Central memory CD8-positive, alpha-beta T cell (primary cell): ENCODE measurements around the gene ATP9B.
A peak's percentile ranks its signal among the peaks of the same experiment; 100 is the strongest.
"Not testable (repeated sequence)": the region's sequence is repeated elsewhere in the genome, so short reads cannot be mapped to it uniquely, and the experiment has no call there.

Experiments
- ATAC-seq: fragments of 150-1000 bp; cut with Tn5 transposase; replicated peaks from 2 replicates; pipeline ENCODE4 v1.10.0; 2022; ENCODE audit warnings: mild to moderate bottlenecking, moderate FRiP score, moderate number of reproducible peaks; ENCODE audit not compliant: poor library complexity, severe bottlenecking; ENCODE audit errors: extremely low read depth
- DNase-seq, 2 donors: peaks; one replicate each; pipeline ENCODE4 v3.0.0; 2021; ENCODE audit warnings: low spot score in 2 of 2
- H3K27ac Mint-ChIP-seq: one replicate; pipeline ENCODE4 v1.8.0; 2022; ENCODE audit warnings: low read depth, mild to moderate bottlenecking, moderate library complexity, mixed read lengths
- H3K27me3 Mint-ChIP-seq: one replicate; pipeline ENCODE4 v1.8.0; 2022; ENCODE audit warnings: mixed read lengths
- H3K36me3 Mint-ChIP-seq: one replicate; pipeline ENCODE4 v1.8.0; 2022; ENCODE audit warnings: mild to moderate bottlenecking, moderate library complexity, mixed read lengths; ENCODE audit not compliant: insufficient read depth
- H3K4me1 Mint-ChIP-seq: one replicate; pipeline ENCODE4 v1.8.0; 2022; ENCODE audit warnings: mixed read lengths
- H3K4me3 Mint-ChIP-seq: one replicate; pipeline ENCODE4 v1.8.0; 2022; ENCODE audit warnings: mild to moderate bottlenecking, moderate library complexity, mixed read lengths
- H3K9me3 Mint-ChIP-seq: one replicate; pipeline ENCODE4 v1.8.0; 2022; ENCODE audit warnings: mixed read lengths

ATP9B gene

GRCh38 chr18:79373736-79374135, 304.5 kb downstream of the ATP9B start:
- Mint-ChIP-seq H3K4me3 (no peak overlapping the region), H3K27me3 (no peaks in the 10 kb centered on the region), H3K27ac (no peak overlapping the region), H3K9me3 (no peaks in the 10 kb centered on the region), H3K36me3 (peaks cover 11% of the 10 kb centered on the region), H3K4me1 (peaks cover 12% of the 10 kb centered on the region)
- ATAC-seq (no peak), DNase-seq (no peak)

GRCh38 chr18:79374408-79375171, 305.4 kb downstream of the ATP9B start:
- no peak overlapping the region for H3K4me3 Mint-ChIP-seq
- H3K27ac Mint-ChIP-seq, result no peak overlapping the region
- H3K27me3 Mint-ChIP-seq, result no peaks in the 10 kb centered on the region
- peaks cover 13% of the 10 kb centered on the region for H3K4me1 Mint-ChIP-seq
- ATAC-seq (no peak), DNase-seq (no peak)
- peaks cover 14% of the 10 kb centered on the region for H3K36me3 Mint-ChIP-seq
- no peaks in the 10 kb centered on the region for H3K9me3 Mint-ChIP-seq

GRCh38 chr18:79375441-79376154, 306.4 kb downstream of the ATP9B start:
- no peak for DNase-seq
- Mint-ChIP-seq H3K4me1 (peaks cover 13% of the 10 kb centered on the region), H3K4me3 (no peak overlapping the region), H3K27ac (no peak overlapping the region), H3K36me3 (peaks cover 14% of the 10 kb centered on the region), H3K27me3 (no peaks in the 10 kb centered on the region), H3K9me3 (no peaks in the 10 kb centered on the region)
- ATAC-seq, result no peak

- peaks cover 14% of the 10 kb centered on the region for H3K36me3 Mint-ChIP-seq
- not testable (repeated sequence) for H3K4me3 Mint-ChIP-seq, H3K27me3 Mint-ChIP-seq
Observed at GRCh38 chr18:79376661-79377060, 307.5 kb downstream of the ATP9B start.

GRCh38 chr18:79377187-79377891, 308.1 kb downstream of the ATP9B start:
- Mint-ChIP-seq H3K4me1 (peaks cover 6% of the 10 kb centered on the region), H3K27ac (peak overlapping the region; percentile 19), H3K4me3 (no peak overlapping the region), H3K36me3 (peaks cover 14% of the 10 kb centered on the region), H3K9me3 (no peaks in the 10 kb centered on the region), H3K27me3 (no peaks in the 10 kb centered on the region)
- DNase-seq (no peak), ATAC-seq (no peak)

More at GRCh38 chr18:79376661-79377060, 307.5 kb downstream of the ATP9B start:
- not testable (repeated sequence) for H3K4me1 Mint-ChIP-seq, H3K9me3 Mint-ChIP-seq, ATAC-seq, DNase-seq
- peak overlapping the region; percentile 19 for H3K27ac Mint-ChIP-seq

- H3K36me3 Mint-ChIP-seq, result peaks cover 13% of the 10 kb centered on the region
- no peaks in the 10 kb centered on the region for H3K9me3 Mint-ChIP-seq
- DNase-seq, result peak; percentile 72 to 75
- peaks cover 6% of the 10 kb centered on the region for H3K4me1 Mint-ChIP-seq
- H3K27me3 Mint-ChIP-seq, result no peaks in the 10 kb centered on the region
- no peak overlapping the region for H3K4me3 Mint-ChIP-seq
- H3K27ac Mint-ChIP-seq, result peak overlapping the region; percentile 53
- ATAC-seq, result peak; percentile 82
Observed at GRCh38 chr18:79378536-79379250, 309.5 kb downstream of the ATP9B start.

GRCh38 chr18:79379251-79379905, 310.2 kb downstream of the ATP9B start:
- H3K4me1 Mint-ChIP-seq, result peaks cover 10% of the 10 kb centered on the region
- H3K4me3 Mint-ChIP-seq, result no peak overlapping the region
- DNase-seq (no peak), ATAC-seq (no peak)
- H3K9me3 Mint-ChIP-seq, result no peaks in the 10 kb centered on the region
- H3K27me3 Mint-ChIP-seq, result no peaks in the 10 kb centered on the region
- peak overlapping the region; percentile 53 for H3K27ac Mint-ChIP-seq
- peaks cover 13% of the 10 kb centered on the region for H3K36me3 Mint-ChIP-seq

- no peak overlapping the region for H3K27ac Mint-ChIP-seq
- no peaks in the 10 kb centered on the region for H3K27me3 Mint-ChIP-seq
- H3K4me3 Mint-ChIP-seq, result no peak overlapping the region
- DNase-seq (no peak), ATAC-seq (no peak)
- no peaks in the 10 kb centered on the region for H3K9me3 Mint-ChIP-seq
- peaks cover 11% of the 10 kb centered on the region for H3K4me1 Mint-ChIP-seq
- H3K36me3 Mint-ChIP-seq, result peaks cover 13% of the 10 kb centered on the region
Observed at GRCh38 chr18:79379931-79380815, 311.0 kb downstream of the ATP9B start.

- Mint-ChIP-seq H3K36me3 (peaks cover 8% of the 10 kb centered on the region), H3K27ac (no peak overlapping the region), H3K4me1 (peaks cover 11% of the 10 kb centered on the region), H3K27me3 (no peaks in the 10 kb centered on the region), H3K9me3 (no peaks in the 10 kb centered on the region), H3K4me3 (no peak overlapping the region)
- DNase-seq (peak; percentile 47 to 58), ATAC-seq (peak; percentile 29)
Observed at GRCh38 chr18:79380816-79381806, 311.9 kb downstream of the ATP9B start.

GRCh38 chr18:79381811-79382311, 312.7 kb downstream of the ATP9B start:
- ATAC-seq (no peak), DNase-seq (no peak)
- Mint-ChIP-seq H3K4me3 (no peak overlapping the region), H3K27me3 (no peaks in the 10 kb centered on the region), H3K27ac (no peak overlapping the region), H3K36me3 (peaks cover 10% of the 10 kb centered on the region), H3K4me1 (peaks cover 11% of the 10 kb centered on the region), H3K9me3 (no peaks in the 10 kb centered on the region)
